Osteocyte (in vitro differentiated cells): ENCODE measurements around the gene GLCE. TPM values are rescaled to one million over a fixed set of nuclear protein-coding genes. Genes with fewer than 3 reads are reported as not detected.
A peak's percentile ranks its signal among the peaks of the same experiment; 100 is the strongest.

Source experiments
- DNase-seq: peaks from one replicate; pipeline ENCODE4 v3.0.0; 2021; ENCODE audit warnings: mixed read lengths; ENCODE audit not compliant: unreplicated experiment; ENCODE audit errors: extremely low spot score
- H3K27ac Mint-ChIP-seq: one replicate; pipeline ENCODE4 v1.8.0; 2021; ENCODE audit warnings: mild to moderate bottlenecking, mixed read lengths; ENCODE audit not compliant: unreplicated experiment
- H3K27me3 Mint-ChIP-seq: one replicate; pipeline ENCODE4 v1.8.0; 2021; ENCODE audit warnings: mixed read lengths; ENCODE audit not compliant: unreplicated experiment
- H3K36me3 Mint-ChIP-seq: one replicate; pipeline ENCODE4 v1.8.0; 2021; ENCODE audit warnings: mixed read lengths; ENCODE audit not compliant: unreplicated experiment
- H3K4me1 Mint-ChIP-seq: one replicate; pipeline ENCODE4 v1.8.0; 2021; ENCODE audit warnings: mixed read lengths; ENCODE audit not compliant: unreplicated experiment
- H3K4me3 Mint-ChIP-seq: one replicate; pipeline ENCODE4 v1.8.0; 2021; ENCODE audit warnings: mild to moderate bottlenecking, moderate library complexity, mixed read lengths; ENCODE audit not compliant: unreplicated experiment
- H3K9me3 Mint-ChIP-seq: one replicate; pipeline ENCODE4 v1.8.0; 2021; ENCODE audit warnings: mixed read lengths; ENCODE audit not compliant: unreplicated experiment
- CTCF ChIP-seq: fragments of 200-600 bp; sonication (generic); IDR thresholded peaks from 2 replicates; pipeline ENCODE4 v1.5.0; 2021; ENCODE audit warnings: antibody characterized with exemption, mild to moderate bottlenecking, moderate library complexity
- long read RNA-seq: library from polyadenylated mRNA; unstranded; transcript quantifications from one replicate; pipeline ENCODE4 v2.0.0, GENCODE V29; 2021
- total RNA-seq: library from RNA; stranded (reverse); gene quantifications from 2 replicates; pipeline ENCODE4 v1.2.1, GENCODE V29; 2021

The GLCE gene
- total RNA-seq = 19.5 and 19.9 TPM in 2 replicates
- long read RNA-seq, full-length matches to known transcripts = 21 of 41 reads
- long read RNA-seq, partial matches to known transcripts = 0 of 41 reads
- long read RNA-seq, other reads (novel, unspliced or antisense) = 20 of 41 reads

- H3K27ac Mint-ChIP-seq = peak within 1 kb of the TSS; percentile 77
- H3K4me1 Mint-ChIP-seq = peaks cover 15% of the 10 kb centered on the region
- DNase-seq = peak; percentile 99
- no peaks in the 10 kb centered on the region for H3K9me3 Mint-ChIP-seq
- no peak for TF ChIP-seq CTCF
- H3K27me3 Mint-ChIP-seq = no peaks in the 10 kb centered on the region
- H3K4me3 Mint-ChIP-seq = peak within 1 kb of the TSS; percentile 97
- H3K36me3 Mint-ChIP-seq = no peaks in the 10 kb centered on the region
Observed at GRCh38 chr15:69160141-69160993, at the start of gene GLCE. Gene GLCE, plus strand, starts transcription at chr15:69160635. Its CDS starts 95,172 bp downstream, at chr15:69255807.

- H3K4me1 Mint-ChIP-seq = peaks cover 11% of the 10 kb centered on the region
- peaks cover 44% of the 10 kb centered on the region for H3K27me3 Mint-ChIP-seq
Observed at GRCh38 chr15:69114331-69114928, 46.0 kb upstream of the GLCE start.

GRCh38 chr15:69115031-69115430 is 45.4 kb upstream of the GLCE start:
- Mint-ChIP-seq H3K36me3 (no peaks in the 10 kb centered on the region), H3K9me3 (no peaks in the 10 kb centered on the region), H3K27me3 (peaks cover 44% of the 10 kb centered on the region), H3K4me1 (peaks cover 11% of the 10 kb centered on the region), H3K27ac (no peak overlapping the region), H3K4me3 (no peak overlapping the region)
- no peak for TF ChIP-seq CTCF
- no peak for DNase-seq

More at GRCh38 chr15:69114331-69114928, 46.0 kb upstream of the GLCE start:
- H3K36me3 Mint-ChIP-seq = no peaks in the 10 kb centered on the region
- no peaks in the 10 kb centered on the region for H3K9me3 Mint-ChIP-seq
- TF ChIP-seq CTCF = no peak
- no peak overlapping the region for H3K27ac Mint-ChIP-seq
- H3K4me3 Mint-ChIP-seq = no peak overlapping the region
- no peak for DNase-seq

GRCh38 chr15:69116391-69116790 is 44.0 kb upstream of the GLCE start:
- Mint-ChIP-seq H3K36me3 (no peaks in the 10 kb centered on the region), H3K27me3 (peaks cover 47% of the 10 kb centered on the region), H3K4me3 (no peak overlapping the region)

More at GRCh38 chr15:69116391-69116790, 44.0 kb upstream of the GLCE start:
- TF ChIP-seq CTCF = no peak
- Mint-ChIP-seq H3K9me3 (no peaks in the 10 kb centered on the region), H3K4me1 (peaks cover 11% of the 10 kb centered on the region), H3K27ac (no peak overlapping the region)
- no peak for DNase-seq
